GM21528 (cell line): ENCODE data around the gene KRTAP5-1.

Source experiments
- ATAC-seq: cut with Tn5 transposase; IDR thresholded peaks from one replicate; pipeline ENCODE4 v1.9.1; 2021; ENCODE audit warnings: mild to moderate bottlenecking, moderate library complexity; ENCODE audit not compliant: unreplicated experiment, low FRiP score

KRTAP5-1 gene

DNA sequence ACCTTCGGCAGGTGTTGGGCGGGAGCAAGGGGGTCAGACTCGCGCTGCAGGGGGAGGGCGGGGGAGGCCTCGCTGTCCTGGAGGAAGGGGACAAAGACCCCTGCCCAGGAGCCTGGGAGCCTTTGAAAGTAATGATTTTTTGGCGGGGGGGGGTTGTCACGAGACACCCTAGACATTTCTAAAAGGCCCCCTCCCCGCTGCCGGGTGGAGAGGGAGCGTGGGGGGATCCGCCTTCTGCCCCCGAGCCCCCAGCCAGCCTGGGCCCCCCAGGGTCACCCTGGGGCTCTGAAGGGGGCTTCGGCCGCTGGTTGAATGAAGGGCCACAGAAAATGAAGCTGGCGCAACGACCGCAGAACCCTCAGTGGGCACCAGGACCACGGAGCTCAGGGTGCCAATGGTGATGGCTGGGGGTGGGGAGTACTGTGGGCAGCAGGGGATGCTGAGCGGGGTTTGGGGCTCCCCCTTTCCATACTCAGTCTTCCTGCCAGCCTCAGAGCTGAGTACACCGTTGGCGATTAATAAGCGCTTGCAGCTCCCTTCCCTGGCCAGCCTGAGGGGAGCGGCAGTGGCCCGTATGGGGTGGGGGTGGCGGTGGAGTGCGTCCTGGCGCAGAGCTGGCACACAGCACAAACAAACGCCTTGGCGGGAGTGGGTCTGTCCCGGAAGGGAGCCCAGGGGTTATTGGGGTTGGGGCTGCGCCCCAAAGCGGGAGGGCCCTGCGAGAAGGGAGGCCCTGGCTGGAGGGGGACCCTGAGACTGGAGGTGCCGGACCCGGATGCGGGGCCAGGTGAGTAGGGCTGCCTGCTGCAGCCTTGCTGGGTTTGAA, 11.8 kb downstream of the KRTAP5-1 start:
- ATAC-seq, result no peak

- ATAC-seq, result peak; percentile 59
These were observed 12.6 kb downstream of the KRTAP5-1 start, which contains the start of gene DUSP8 for GRCh38 chr11:1572197-1573076. Gene DUSP8 (minus strand): TSS chr11:1572271. CDS start chr11:1565826, 6,445 bp downstream.

- ATAC-seq, result no peak
These were observed 13.3 kb downstream of the KRTAP5-1 start for GRCh38 chr11:1571760-1572196.

GRCh38 chr11:1570896-1571759, 14.0 kb downstream of the KRTAP5-1 start:
- no peak for ATAC-seq

- no peak for ATAC-seq
These were observed 14.6 kb downstream of the KRTAP5-1 start for GRCh38 chr11:1570531-1570895.

- no peak for ATAC-seq
These were observed 15.1 kb downstream of the KRTAP5-1 start for GRCh38 chr11:1570001-1570453.

DNA sequence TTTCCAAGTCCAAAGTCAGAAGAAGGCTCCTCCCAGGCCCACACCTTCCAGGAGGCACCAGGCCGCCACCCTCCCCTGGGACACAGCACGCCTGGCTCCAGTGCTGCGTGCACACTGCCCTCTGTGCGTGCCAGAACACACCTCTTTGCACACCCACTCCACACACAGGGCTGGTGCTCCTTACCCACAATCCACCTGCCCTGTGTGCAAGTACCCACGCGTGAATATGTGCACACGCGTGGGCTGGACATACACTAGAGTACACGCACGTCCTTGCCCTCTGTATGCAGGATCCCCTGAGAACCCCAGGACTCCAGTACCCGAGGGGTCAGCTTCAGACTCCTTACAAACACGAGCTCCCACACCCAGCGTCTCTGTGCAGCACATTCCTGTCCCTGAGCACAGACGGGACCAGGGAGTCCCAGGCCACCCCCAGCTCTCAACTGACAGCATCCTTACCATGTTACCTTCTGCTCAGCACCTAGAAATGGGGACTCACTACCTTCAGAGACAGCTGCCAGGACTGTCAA, 15.8 kb downstream of the KRTAP5-1 start:
- no peak for ATAC-seq

DNA sequence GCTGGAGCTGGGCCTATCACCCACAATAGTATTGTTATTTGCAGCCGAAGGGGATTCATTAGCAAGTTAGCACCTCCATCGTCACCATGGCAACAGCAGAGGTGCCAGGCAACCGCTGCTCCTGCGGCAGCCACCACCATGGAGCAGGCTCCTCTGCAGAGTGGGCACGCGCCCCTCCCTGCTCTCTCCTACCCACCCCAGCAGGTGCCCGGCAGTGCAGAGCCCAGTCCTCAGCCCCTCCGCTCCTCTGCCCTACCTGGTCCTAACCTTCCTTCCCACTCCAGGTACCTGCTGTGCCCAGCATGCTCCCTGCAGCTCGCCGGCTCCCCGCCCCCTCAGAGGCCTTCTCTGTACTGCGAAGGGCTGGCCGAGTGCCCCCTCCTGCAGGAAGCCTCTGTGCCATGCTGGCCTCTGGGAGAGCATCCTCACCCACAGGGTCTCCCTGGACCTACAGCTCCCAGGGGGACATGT, 16.6 kb downstream of the KRTAP5-1 start:
- ATAC-seq, result no peak

DNA sequence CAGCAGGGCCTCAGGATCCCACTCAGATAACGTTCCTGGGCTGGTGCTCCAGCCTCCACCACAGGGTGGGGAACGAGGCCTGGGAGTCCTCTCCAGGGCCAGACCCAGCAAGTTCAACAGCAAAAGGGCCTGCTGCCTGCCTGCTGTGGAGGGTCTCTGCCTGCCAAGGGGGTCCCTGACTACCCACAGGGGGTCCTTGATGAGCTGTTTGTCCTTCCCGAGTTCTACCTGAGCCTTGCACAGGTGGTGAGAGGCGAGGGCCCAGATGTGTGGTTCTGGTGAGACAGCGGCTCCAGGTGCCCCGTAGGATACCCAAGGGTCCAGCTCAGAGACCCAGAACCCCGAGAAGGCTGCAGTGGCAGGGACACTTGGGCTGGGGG, 17.4 kb downstream of the KRTAP5-1 start:
- no peak for ATAC-seq

DNA sequence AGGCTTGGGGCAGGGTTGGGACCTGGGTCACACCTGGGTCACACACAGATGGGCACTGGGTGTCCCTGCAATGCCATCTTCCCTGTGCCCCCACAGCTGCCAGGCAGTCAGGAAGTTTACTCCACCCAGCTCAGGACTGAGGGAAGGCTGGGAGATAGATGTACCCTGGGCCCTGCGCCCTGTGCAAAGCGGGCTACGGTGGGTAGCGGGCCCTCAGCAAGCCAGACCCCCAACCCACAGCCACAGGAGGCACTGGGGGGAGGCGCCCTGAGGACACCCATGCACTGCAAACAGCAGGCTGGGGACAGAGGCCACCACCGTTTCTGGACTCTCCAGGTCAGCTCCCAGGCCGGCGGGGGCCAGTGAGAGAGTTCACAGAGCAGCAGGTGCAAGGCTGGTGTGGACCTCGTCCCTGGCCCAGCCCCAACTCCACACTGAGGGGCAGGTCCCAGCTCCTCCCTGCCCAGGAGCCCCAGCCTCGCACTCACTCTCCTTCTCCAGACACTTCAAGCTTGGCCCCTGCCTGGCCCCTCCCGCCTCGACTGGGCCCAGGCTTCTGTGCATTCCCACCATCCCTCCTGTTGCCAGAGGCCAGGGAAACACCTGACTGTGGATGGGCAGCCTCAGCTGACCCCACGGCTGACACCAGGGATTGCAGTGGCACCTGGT, 17.9 kb downstream of the KRTAP5-1 start:
- no peak for ATAC-seq

GRCh38 chr11:1566381-1567051, 18.6 kb downstream of the KRTAP5-1 start:
- no peak for ATAC-seq

DNA sequence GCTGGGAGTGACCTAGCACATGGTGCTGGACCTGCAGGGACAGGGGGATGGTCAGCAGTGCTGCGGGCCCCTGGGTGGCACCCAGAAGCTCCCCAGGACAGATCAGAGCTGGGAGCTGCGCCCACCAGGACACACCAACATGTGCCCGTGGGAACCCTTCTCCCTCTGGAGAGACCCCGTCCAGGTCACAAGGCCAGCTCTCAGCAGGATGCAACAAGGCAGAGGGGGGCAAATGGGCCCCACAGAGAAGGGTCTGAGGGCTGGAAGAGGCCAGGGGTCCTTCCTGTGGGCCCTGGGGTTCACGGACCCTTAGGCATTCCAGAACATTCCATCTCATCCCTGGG, 19.2 kb downstream of the KRTAP5-1 start:
- ATAC-seq, result no peak

- no peak for ATAC-seq
These were observed 19.7 kb downstream of the KRTAP5-1 start for GRCh38 chr11:1565173-1565903.

DNA sequence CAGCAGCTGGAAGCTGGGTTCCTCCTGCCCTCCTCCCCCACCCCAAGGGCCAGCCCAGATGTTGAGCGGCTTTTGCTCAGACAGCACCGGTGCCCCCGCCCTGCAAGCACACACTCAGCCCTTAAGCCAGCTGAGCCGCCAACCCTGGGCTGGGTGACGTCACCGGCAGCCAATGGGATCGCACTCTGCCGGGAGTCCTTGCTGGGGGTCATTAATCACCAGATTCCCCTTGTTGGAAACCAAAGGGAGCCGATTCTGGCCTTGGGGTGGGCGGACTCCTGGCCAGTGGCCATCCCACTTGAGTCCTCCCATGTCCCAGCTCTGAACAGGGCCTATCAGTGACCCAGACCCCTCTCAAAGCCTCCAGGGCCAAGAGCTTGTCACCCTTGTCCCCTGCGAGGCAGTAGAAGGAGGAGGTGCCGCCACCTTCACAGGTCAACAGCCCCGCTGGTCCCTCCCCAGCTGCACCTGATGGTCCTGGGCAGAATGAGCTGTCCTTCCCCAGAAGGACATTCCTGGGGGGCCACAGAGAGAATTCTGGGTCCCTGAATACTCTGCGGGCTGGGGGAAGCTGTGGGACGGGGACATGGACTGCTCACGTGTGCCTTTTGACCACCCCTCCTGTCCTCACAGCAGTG, 20.4 kb downstream of the KRTAP5-1 start:
- no peak for ATAC-seq

GRCh38 chr11:1563697-1564534, 21.2 kb downstream of the KRTAP5-1 start:
- ATAC-seq, result no peak

GRCh38 chr11:1563149-1563638, 21.9 kb downstream of the KRTAP5-1 start:
- ATAC-seq, result no peak
